HG02588 (cell line): ENCODE measurements around the gene IGF2R.
"Not testable (repeated sequence)": the region's sequence is repeated elsewhere in the genome, so short reads cannot be mapped to it uniquely, and the experiment has no call there.

Experiments used
- ATAC-seq: cut with Tn5 transposase; IDR thresholded peaks from one replicate; pipeline ENCODE4 v1.9.1; 2021; ENCODE audit warnings: mild to moderate bottlenecking, moderate library complexity; ENCODE audit not compliant: unreplicated experiment

Gene IGF2R, protein sequence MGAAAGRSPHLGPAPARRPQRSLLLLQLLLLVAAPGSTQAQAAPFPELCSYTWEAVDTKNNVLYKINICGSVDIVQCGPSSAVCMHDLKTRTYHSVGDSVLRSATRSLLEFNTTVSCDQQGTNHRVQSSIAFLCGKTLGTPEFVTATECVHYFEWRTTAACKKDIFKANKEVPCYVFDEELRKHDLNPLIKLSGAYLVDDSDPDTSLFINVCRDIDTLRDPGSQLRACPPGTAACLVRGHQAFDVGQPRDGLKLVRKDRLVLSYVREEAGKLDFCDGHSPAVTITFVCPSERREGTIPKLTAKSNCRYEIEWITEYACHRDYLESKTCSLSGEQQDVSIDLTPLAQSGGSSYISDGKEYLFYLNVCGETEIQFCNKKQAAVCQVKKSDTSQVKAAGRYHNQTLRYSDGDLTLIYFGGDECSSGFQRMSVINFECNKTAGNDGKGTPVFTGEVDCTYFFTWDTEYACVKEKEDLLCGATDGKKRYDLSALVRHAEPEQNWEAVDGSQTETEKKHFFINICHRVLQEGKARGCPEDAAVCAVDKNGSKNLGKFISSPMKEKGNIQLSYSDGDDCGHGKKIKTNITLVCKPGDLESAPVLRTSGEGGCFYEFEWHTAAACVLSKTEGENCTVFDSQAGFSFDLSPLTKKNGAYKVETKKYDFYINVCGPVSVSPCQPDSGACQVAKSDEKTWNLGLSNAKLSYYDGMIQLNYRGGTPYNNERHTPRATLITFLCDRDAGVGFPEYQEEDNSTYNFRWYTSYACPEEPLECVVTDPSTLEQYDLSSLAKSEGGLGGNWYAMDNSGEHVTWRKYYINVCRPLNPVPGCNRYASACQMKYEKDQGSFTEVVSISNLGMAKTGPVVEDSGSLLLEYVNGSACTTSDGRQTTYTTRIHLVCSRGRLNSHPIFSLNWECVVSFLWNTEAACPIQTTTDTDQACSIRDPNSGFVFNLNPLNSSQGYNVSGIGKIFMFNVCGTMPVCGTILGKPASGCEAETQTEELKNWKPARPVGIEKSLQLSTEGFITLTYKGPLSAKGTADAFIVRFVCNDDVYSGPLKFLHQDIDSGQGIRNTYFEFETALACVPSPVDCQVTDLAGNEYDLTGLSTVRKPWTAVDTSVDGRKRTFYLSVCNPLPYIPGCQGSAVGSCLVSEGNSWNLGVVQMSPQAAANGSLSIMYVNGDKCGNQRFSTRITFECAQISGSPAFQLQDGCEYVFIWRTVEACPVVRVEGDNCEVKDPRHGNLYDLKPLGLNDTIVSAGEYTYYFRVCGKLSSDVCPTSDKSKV (N-terminal part only)

DNA sequence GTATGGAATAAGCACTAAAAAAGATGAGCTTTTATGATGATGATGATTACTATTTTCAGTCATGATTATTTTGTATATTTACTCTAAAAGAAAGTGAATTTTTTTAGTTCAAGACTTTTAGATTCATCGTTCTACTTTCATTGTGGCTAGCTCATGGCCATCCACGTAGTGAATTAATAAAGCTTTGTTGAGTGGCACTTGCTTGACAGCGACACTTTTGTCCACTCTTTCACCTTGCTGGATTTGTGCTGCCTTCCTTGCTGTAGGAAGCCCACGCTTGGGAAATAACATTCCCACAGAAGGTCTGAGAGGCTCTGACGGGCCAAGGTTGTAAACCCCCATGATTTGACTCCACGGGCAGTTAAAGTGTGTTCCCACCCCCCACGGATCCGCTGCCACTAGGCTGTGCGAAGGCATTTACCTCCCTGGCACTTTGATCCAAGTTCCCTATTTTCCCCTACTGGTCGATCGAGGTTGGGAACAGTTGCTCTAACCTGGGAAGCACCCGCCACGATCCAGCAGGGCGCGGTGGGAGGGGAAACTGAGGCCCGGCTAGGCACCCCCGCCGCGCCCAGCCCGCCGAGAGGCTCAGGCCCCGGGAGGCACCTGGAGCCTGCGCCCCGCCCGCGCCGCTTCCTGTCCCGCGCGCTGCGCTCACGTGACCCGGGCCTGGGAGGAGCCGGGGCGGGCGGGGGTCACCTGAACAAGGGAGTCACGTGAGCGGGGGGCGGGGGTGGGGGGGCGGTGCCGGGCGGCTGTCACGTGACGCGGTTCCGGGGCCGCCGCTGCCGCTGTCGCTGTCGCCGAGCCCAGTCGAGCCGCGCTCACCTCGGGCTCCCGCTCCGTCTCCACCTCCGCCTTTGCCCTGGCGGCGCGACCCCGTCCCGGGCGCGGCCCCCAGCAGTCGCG, at the start of gene IGF2R:
Gene IGF2R, plus strand, starts transcription at position 788 of the 909 bp plus-strand sequence. CDS start 165 bp downstream, outside the sequence.
- peak; percentile 81 for ATAC-seq

DNA sequence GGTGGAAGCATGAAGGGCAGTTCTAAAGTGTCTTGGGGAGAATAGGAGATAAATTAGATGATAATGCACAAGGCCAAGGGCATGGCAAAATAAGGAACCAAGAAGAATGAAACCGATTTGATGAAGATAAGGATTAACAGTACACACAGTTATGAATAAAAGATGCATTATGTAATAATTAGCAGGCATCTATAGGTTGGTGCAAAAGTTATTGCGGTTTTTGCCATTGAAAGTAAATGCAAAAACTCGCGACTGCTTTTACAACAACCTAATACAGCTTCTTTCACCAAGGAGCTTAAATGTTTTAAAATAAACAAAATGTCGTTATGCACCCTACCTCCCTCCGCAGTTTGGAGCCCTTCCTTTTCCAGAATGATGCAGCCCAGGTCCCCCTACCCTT, 49.1 kb upstream of the IGF2R start:
- ATAC-seq = no peak

DNA sequence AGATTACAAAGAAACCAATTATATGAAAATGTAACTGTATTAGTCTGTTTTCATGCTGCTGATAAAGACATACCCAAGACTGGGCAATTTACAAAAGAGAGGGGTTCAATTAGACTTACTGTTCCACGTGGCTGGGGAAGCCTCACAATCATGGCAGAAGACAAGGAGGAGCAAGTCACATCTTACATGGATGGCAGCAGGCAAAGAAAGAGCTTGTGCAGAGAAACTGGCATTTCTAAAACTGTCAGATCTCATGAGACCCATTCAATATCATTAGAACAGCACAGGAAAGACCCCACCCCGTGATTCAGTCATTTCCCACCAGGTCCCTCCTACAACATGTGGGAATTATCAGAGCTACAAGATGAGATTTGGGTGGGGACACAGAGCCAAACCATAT, 44.7 kb upstream of the IGF2R start:
- ATAC-seq = not testable (repeated sequence)

DNA sequence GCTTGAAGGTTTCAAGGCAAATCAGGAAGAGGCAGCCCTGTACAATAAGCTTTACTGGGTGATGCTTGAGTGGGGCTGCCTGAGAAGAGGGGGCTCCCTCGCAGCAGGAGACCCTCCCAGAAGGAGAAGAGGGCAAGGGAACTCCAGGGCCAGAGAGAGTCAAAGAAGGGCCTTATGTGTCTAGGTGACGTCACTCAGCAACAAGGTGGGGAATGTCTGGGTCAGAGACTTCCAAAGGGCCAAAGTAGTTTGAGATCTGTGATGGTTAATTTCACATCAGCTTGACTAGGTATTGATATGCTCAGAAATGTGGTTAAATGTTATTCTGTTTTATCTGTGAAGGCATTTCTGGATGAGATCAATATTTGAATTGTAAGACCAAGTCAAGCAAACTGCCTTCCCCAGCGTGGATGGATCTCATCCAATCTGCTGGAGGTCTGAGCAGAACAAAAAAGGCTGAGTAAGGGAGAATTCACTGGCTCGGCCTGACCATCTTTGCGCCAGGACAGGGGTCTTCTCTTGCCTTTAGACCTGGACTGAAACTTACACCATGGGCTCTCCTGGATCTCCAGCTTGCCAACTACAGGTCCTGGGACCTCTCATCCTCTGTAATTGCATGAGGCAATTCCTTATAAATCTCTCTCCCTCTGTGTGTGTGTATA, 42.2 kb upstream of the IGF2R start:
- ATAC-seq = no peak

DNA sequence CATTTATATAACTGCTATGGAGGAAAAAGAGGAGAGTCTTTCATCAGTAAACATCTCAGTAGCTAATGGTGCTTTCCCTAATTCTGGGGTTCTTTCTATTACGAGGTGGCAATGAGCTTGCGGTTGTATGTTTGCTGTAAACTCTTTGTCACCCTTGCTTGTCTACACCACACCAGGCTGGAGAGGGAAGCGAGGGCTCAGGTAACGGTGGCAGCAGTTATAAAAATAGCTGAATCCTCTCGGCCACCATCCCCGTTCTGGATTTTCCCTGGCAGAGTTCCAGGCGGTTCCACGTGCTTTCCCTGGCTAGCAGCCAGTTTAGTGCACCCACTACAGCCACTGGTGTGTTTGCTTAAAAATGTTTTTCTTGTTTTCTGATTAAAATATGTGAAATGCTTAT, 39.1 kb upstream of the IGF2R start:
- peak; percentile 54 for ATAC-seq

DNA sequence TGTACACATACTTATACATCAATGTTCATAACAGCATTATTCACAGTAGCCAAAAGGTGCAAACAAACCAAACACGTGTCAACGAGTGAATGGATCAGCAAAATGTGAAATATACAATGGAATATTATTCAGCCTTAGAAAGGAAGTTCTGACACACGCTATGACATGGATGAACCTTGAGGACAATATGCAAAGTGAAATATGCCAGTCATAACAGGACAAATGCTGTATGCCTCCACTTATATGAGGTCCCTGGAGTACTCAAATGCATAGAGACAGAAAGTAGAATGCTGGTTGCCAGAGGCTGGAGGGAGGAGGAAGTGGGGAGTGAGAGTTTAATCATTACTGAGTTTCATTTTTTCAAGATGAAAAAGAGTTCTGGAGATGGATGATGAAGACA, 37.8 kb upstream of the IGF2R start:
- peak; percentile 87 for ATAC-seq

DNA sequence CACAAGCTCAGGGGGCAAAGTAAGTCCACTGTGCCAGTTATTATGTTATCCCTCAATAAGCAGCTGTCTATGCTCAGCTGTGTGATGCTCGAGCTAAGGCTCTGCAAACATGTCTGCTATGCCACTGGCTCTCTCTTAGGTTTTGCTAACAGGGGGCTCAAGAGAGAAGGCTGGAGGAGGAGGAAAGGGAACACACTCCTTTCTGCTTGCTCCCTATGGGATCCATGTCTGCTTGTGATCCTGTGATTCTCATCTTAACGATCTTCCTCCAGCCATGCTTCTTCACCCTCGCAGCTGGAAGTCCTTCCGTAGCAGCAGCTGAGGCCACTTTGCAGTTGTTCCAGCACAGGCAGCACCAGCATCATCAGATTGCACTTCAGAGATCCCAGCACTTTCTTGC, 37.0 kb upstream of the IGF2R start:
- ATAC-seq = peak; percentile 5

DNA sequence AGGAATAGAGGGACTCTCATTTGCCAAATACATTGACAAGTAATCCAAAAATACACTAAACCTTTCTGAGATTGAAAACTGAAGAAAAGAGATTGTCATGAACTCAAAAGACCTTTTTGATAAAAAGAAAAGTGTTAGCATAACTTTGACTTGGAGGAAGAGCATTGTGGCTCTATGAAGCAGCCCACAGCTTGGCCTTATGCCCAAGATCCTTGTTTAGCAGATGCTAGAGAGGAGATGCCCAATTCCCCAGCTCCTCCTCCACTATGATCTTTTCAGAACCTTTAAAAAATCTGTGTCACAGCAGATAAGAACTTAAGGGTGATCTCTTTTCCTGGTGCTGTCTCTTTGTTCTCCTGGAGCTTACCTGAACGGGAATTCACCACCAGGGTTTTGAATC, 35.8 kb upstream of the IGF2R start:
- ATAC-seq = no peak

DNA sequence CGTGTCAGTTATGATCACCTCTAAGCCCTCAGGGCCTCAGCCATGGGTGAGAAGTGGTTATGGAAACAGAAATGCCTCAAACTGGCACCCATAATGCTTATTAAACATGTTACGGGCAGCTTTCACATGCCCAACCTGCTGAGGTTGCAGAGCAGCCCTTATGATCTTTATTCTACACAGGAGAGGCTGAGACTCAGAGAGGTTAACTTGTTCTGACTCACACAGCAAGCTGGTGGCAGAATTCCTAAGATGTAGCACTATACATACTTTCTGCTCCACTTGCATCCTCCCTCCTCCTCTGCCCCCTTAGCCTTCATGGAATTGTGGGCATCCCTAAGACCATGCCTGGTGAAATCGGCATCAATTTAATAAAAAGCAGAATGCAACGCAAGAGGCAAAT, 34.7 kb upstream of the IGF2R start:
- no peak for ATAC-seq

DNA sequence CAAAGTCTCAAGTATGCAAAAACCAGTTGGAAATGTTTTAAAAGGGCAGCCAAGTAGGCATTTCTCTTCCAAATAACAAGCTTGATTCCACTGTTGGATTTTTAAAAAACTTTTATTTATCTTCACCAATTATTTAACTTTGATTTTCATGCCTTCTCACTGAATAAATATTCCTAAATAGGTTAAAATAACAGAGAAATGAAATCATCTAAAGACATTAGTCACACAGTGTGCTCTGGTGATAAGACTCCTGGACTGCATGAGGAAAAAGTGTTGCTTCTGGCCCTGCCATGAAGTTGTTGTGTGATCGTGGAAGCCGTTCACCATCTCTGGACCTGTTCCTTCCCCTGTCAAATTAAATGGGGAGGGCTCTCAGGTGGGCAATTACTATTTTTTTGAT, 33.8 kb upstream of the IGF2R start:
- no peak for ATAC-seq

DNA sequence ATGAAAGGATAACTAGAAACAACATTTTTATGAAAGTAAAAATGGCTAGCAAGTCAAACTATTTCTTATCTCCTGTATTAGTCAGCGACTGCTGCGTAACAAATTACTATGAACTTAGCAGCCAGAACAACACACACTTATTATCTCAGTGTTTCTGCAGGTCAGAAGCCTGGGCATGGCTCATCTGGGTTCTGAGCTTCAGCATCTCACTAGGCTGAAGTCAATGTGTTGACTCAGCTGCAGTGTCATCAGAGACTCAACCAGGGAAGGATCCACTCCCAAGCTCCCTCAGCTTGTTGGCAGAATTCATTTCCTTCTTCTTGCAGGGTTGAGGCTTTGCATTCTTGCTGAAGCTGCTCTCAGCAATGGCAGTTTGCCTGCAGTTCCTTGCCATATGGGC, 33.2 kb upstream of the IGF2R start:
- no peak for ATAC-seq

DNA sequence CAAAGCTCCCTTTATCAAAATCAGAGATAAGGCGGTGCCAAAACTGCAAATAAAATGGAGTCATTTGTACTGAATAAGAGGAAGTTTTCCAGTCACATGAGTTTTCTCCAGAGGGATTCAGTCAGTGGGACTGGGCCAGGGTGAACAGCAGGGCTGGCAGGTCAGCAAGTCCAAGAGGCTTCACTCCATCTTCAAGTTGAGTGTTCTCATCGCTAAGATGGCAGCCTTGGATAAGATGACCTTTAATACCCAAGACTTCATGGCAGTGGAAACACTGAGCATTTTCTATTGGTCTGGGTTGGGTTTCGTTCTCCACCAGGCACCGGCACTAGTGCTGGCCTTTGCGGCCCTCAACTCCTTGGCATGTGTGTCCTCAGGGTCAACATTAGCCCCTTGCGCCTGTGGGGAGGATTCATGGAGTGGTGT, 29.3 kb upstream of the IGF2R start:
- ATAC-seq = no peak

DNA sequence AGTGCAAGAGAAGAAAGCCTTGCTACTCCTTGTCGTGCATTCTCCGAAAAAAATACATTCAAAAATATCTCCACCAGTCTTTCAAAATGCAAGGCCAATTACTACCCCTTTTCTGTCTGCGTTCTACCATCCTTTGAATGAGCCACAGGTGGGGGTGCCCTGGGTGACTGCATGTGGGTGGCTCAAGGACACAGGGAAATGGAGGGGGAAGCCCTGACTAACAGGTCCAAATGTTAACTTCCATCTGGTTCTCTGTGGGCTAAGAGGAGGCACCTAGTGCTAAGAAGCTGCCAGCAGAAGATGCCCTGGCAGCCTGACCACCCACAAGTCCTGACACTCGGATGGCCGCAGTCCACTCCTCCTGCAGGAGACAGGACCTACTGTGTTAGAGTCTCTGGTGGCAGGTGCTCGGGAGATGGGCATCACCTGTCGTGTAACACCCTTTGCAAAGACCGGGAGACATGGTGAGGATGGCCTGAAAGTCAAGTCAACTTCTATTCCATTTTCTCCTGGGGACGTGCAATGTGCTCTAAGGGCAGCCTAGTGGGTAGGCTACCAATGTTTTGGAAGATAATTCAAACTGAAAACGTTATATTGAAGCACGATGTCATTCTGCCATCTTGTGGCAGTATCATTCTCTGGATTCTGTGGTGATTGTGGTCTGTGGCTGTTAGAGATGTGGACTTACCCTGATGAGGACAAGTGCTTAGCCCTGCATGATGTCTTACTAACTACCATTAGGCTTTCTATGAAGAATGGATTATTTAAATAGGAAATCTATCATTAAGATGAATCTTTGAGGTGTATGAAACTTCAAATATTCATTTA, 27.4 kb upstream of the IGF2R start:
- ATAC-seq = peak; percentile 90

DNA sequence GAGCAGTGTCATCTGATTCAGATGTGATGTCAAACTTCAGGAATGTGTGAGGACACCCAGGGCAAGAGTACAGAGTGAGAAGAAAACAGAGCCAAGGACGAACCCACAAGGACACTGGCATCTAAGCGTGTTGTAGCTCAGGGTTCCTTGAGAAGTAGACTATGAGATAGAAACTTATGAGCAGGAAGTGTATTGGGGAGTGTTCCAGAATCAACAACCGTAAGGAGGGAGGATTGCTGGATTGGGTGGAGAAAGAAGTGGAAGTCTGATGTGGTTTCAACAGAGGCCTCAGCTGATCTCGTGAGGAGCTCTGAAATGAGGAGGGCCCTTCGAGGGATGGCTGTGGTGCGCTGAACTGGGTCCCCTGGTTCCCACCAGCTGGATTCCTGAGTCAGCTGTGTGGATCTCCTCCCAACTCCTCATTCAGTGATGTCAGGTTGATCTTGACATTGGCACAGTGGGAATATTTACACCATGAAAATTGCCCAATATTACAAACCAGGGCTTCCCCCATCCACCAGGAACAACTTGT, 25.7 kb upstream of the IGF2R start:
- ATAC-seq = no peak

DNA sequence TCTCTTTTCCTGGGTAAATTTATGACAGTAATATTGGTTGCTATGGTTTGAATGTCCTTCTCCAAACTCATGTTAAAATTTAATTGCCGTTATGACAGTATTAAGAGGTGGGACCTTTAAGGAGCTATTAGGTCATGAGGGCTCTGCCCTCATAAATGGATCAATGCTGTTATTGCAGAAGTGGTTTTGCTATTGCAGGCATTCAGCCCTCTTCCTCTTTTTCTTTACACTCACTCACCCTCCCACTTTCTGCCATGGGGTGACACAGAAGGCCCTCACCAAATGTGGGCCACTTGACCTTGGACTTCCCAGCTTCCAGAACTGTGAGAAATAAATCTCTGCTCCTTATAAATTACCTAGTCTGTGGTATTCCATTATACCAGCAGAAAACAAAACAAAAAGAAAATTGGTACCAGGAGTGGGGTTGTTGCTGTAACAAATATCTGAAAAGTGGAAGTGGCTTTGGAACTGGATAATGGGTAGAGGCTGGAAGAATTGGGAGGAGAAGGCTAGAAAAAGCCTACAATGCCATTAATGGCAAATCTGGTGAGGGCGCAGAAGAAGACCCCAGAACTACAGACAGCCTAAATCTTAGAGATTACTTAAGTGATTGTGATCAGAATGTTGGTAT, 24.8 kb upstream of the IGF2R start:
- ATAC-seq = no peak

DNA sequence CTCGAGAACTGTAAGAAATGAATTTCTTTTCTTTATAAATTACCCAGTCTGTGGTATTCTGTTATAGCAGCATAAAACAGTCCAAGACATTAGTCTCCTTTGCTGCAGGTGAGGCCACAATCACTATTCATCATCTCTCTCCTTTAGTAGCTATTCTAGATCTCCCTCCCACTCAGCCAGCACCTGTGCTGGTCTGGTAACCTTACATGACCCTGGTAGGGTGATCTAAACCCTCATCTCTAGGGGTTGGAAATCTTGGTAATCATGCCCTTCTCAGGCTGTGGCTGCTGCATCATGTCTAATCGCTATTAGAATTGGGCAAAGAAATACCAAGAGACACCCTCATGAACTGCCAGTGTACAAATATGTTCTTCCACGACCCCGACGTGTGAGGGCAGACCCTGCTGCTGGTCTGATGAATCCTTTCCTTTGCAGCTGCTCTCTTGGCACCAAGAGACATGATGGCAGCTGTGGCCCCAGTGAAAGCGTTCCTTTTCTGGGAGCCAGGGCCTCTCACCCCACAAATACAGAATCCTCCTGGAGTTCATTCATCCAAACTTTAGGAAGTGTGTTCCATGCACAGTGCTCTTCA, 23.0 kb upstream of the IGF2R start:
- ATAC-seq = no peak

DNA sequence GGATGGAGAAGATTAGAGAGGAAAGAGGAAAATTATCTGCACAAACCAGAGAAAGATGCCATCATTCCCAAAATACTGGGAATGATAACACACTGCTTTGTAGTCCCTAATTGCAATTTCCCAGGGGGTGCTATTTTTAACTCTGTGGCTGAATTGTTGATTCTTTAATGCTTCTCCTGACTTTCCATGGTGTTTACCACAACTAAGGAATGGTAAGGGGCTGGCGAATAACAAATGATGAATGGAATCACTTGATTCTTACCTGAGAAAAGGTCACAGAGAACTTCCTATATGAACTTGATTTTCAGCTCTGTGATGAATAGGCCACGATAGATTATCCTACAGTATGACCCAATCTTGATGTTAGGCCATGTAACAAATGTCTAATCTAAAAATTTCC, 22.0 kb upstream of the IGF2R start:
- ATAC-seq = no peak

DNA sequence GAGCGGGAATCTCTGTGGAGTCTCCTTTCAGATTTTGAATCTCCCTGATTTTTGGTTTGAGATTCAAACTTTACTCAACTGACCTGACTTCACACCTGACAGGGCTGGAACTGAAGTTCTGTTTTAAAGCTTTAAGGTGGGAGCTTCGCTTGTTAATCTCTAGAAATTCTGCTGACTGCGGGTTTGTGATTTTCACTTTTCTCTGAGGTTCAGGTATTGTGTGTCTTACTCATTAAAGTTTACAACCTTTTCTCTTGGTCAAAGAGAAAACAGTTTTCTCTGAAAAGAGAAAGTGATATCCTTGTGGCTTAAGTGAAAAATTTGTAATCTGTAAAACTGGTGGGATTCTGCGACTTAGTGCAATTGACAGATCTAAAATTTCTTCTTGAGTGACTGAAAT, 20.7 kb upstream of the IGF2R start:
- ATAC-seq = no peak
